Measurements from ENCODE around the gene SETD1B.

DNA sequence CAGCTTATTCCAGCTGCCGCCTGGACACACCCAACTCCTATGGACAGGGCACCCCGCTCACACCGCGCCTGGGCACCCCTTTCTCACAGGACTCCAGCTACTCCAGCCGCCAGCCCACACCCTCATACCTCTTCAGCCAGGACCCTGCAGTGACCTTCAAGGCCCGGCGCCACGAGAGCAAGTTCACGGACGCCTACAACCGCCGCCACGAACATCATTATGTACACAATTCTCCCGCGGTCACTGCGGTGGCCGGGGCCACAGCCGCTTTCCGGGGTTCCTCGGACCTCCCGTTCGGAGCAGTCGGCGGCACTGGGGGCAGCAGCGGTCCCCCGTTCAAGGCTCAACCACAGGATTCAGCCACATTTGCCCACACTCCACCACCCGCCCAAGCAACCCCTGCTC, 5.9 kb downstream of the SETD1B start:
- TF ChIP-seq, protein P1, sequence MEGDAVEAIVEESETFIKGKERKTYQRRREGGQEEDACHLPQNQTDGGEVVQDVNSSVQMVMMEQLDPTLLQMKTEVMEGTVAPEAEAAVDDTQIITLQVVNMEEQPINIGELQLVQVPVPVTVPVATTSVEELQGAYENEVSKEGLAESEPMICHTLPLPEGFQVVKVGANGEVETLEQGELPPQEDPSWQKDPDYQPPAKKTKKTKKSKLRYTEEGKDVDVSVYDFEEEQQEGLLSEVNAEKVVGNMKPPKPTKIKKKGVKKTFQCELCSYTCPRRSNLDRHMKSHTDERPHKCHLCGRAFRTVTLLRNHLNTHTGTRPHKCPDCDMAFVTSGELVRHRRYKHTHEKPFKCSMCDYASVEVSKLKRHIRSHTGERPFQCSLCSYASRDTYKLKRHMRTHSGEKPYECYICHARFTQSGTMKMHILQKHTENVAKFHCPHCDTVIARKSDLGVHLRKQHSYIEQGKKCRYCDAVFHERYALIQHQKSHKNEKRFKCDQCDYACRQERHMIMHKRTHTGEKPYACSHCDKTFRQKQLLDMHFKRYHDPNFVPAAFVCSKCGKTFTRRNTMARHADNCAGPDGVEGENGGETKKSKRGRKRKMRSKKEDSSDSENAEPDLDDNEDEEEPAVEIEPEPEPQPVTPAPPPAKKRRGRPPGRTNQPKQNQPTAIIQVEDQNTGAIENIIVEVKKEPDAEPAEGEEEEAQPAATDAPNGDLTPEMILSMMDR (IDR thresholded peaks at IDR 0.05): no peak
- no peak for TF ChIP-seq POLR2A (IDR thresholded peaks at IDR 0.05)
- TF ChIP-seq POLR2AphosphoS5 (IDR thresholded peaks at IDR 0.05): no peak
